ENCODE data around the gene PPARA. TPM values are rescaled to one million over a fixed set of nuclear protein-coding genes. Genes with fewer than 3 reads are reported as not detected.

PPARA gene
- total and polyA plus RNA-seq, 2 experiments from 2014 or later: 8.7 to 14.4 TPM

- Histone ChIP-seq H3K9me2 (ENCODE audit: insufficient read depth) (no peaks in the 10 kb centered on the region), H3K27me3 (replicated peaks; ENCODE audit: insufficient read depth) (0 out of 2 replicates have a peak, but pooled peaks cover 6% of the 10 kb centered on the region), H3K27ac (no peak overlapping the region), H3F3A (ENCODE audit: insufficient read depth) (no peaks in the 10 kb centered on the region), H3K9me3 (ENCODE audit: low read depth) (no peaks in the 10 kb centered on the region), H3K4me3 (no peak overlapping the region), H3K4me1 (ENCODE audit: insufficient read depth) (peaks cover 1% of the 10 kb centered on the region; the same call in 1 of the 2 replicates), H4K20me1 (ENCODE audit: insufficient read depth) (no peaks in the 10 kb centered on the region), H3K9ac (no peak overlapping the region), H2AFZ (no peak overlapping the region), H3K36me3 (ENCODE audit: low read depth) (no peaks in the 10 kb centered on the region), H3K4me2 (ENCODE audit: unreplicated experiment) (no peak overlapping the region), H3K79me2 (ENCODE audit: insufficient read depth) (peaks cover 4% of the 10 kb centered on the region; the same call in 1 of the 2 replicates)
- no peak for DNase-seq
- in situ Hi-C loops (cut with MboI): loop anchor here (25.0 kb wide), 1 partner anchor 390 kb away; the partner anchor contains the start of gene CELSR1
- TF ChIP-seq EZH2phosphoT487 (IDR thresholded peaks at IDR 0.05; ENCODE audit: insufficient read depth, low read depth) (no peak), EZH2 (IDR thresholded peaks at IDR 0.05; ENCODE audit: insufficient read depth, poor library complexity, severe bottlenecking) (no peak)
- whole genome bisulfite sequencing, 2 experiments (ENCODE audit: low coverage in 1 of 2, low lambda C conversion rate in 2 of 2, missing lambda C conversion rate in 2 of 2): 60 to 70% methylated on average over 6 to 7 of the region's 7 CpGs
These were observed 3.3 kb upstream of the PPARA start for GRCh38 chr22:46147061-46147460.

- H3K4me2 ChIP-seq (ENCODE audit: unreplicated experiment): no peak overlapping the region
- no peak overlapping the region for H3K4me3 ChIP-seq
- in situ Hi-C loops (cut with MboI): loop anchor here (25.0 kb wide), 1 partner anchor 390 kb away; the partner anchor contains the start of gene CELSR1
- no peaks in the 10 kb centered on the region for H3K9me2 ChIP-seq (ENCODE audit: insufficient read depth)
- H3K27me3 ChIP-seq (replicated peaks; ENCODE audit: insufficient read depth): 0 out of 2 replicates have a peak, but pooled peaks cover 6% of the 10 kb centered on the region
- 41 to 46% methylated on average over 19 of the region's 19 CpGs for WGBS, 2 experiments (ENCODE audit: low coverage in 1 of 2, low lambda C conversion rate in 2 of 2, missing lambda C conversion rate in 2 of 2)
- H2AFZ ChIP-seq: no peak overlapping the region
- no peaks in the 10 kb centered on the region for H4K20me1 ChIP-seq (ENCODE audit: insufficient read depth)
- no peaks in the 10 kb centered on the region for H3K36me3 ChIP-seq (ENCODE audit: low read depth)
- H3K79me2 ChIP-seq (ENCODE audit: insufficient read depth): peaks cover 9% of the 10 kb centered on the region
- TF ChIP-seq EZH2 (IDR thresholded peaks at IDR 0.05; ENCODE audit: insufficient read depth, poor library complexity, severe bottlenecking): no peak
- TF ChIP-seq EZH2phosphoT487 (IDR thresholded peaks at IDR 0.05; ENCODE audit: insufficient read depth, low read depth): no peak
- H3F3A ChIP-seq (ENCODE audit: insufficient read depth): no peaks in the 10 kb centered on the region
- no peak for DNase-seq
- H3K9me3 ChIP-seq (ENCODE audit: low read depth): no peaks in the 10 kb centered on the region
- no peak overlapping the region for H3K9ac ChIP-seq
- peaks cover 6% of the 10 kb centered on the region for H3K4me1 ChIP-seq (ENCODE audit: insufficient read depth)
- no peak overlapping the region for H3K27ac ChIP-seq
These were observed 2.7 kb upstream of the PPARA start for GRCh38 chr22:46147471-46148267.

GRCh38 chr22:46148336-46148735 is 2.0 kb upstream of the PPARA start:
- H3K79me2 ChIP-seq (ENCODE audit: insufficient read depth): peaks cover 14% of the 10 kb centered on the region
- no peak overlapping the region for H3K27ac ChIP-seq
- peaks cover 6% of the 10 kb centered on the region for H3K4me1 ChIP-seq (ENCODE audit: insufficient read depth)
- no peaks in the 10 kb centered on the region for H3K9me3 ChIP-seq (ENCODE audit: low read depth)
- in situ Hi-C loops (cut with MboI): loop anchor here (25.0 kb wide), 1 partner anchor 389 kb away; the partner anchor contains the start of gene CELSR1
- no peak overlapping the region for H3K4me2 ChIP-seq (ENCODE audit: unreplicated experiment)
- H3K9ac ChIP-seq: no peak overlapping the region
- no peaks in the 10 kb centered on the region for H3F3A ChIP-seq (ENCODE audit: insufficient read depth)
- no peak overlapping the region for H3K4me3 ChIP-seq
- H3K36me3 ChIP-seq (ENCODE audit: low read depth): no peaks in the 10 kb centered on the region
- H2AFZ ChIP-seq: no peak overlapping the region
- no peaks in the 10 kb centered on the region for H4K20me1 ChIP-seq (ENCODE audit: insufficient read depth)
- 0 out of 2 replicates have a peak, but pooled peaks cover 6% of the 10 kb centered on the region for H3K27me3 ChIP-seq (replicated peaks; ENCODE audit: insufficient read depth)
- no peaks in the 10 kb centered on the region for H3K9me2 ChIP-seq (ENCODE audit: insufficient read depth)
- DNase-seq: no peak
- WGBS, 2 experiments (ENCODE audit: low coverage in 1 of 2, low lambda C conversion rate in 2 of 2, missing lambda C conversion rate in 2 of 2): 24 to 29% methylated on average over 8 of the region's 8 CpGs
- TF ChIP-seq EZH2phosphoT487 (IDR thresholded peaks at IDR 0.05; ENCODE audit: insufficient read depth, low read depth) (no peak), EZH2 (IDR thresholded peaks at IDR 0.05; ENCODE audit: insufficient read depth, poor library complexity, severe bottlenecking) (no peak)

DNA sequence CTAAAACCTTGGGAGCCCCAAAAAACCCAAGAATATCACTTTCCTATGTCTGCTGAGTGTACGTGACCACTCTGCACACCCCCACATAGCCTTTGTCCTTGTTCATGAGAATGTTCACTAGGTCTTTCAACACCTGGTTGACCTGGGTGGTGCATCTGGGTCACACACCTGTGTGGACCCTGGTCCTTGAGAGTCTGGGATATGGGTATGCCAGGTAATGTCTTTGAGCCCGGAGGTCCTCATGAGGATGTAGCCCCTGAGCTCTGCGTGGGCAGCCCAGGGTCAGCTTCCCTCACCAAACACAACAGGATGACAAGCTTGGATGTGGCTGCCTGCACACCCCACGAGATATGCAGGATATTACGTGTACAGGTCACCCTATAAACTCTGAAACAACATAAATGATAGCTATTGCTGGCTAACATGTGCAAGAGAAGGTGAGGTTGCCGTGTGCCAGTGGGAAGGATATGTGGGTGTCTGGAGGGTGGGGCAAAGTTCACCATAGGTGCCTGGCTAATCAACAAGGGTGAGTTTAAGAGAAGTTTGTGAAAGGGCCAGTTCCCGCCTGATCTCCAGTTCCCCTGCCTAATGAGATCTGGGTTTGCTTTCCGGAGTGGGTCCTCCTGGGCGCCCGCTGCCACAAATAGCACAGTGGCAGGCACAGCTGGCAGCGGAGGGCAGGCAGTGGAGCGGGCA is 1.4 kb upstream of the PPARA start:
- Histone ChIP-seq H2AFZ (peak overlapping the region; percentile 96; the same call in 1 of the 2 replicates), H3F3A (ENCODE audit: insufficient read depth) (no peaks in the 10 kb centered on the region), H3K9ac (peak overlapping the region; percentile 76; the same call in 1 of the 2 replicates), H3K4me3 (peak overlapping the region; percentile 91; the same call in 1 of the 2 replicates), H3K4me2 (ENCODE audit: unreplicated experiment) (peak overlapping the region; percentile 83), H3K27ac (no peak overlapping the region), H3K36me3 (ENCODE audit: low read depth) (peaks cover 2% of the 10 kb centered on the region; the same call in 1 of the 2 replicates), H3K27me3 (replicated peaks; ENCODE audit: insufficient read depth) (no peaks in the 10 kb centered on the region), H3K4me1 (ENCODE audit: insufficient read depth) (peaks cover 6% of the 10 kb centered on the region), H3K9me3 (ENCODE audit: low read depth) (no peaks in the 10 kb centered on the region), H4K20me1 (ENCODE audit: insufficient read depth) (no peaks in the 10 kb centered on the region), H3K79me2 (ENCODE audit: insufficient read depth) (peaks cover 19% of the 10 kb centered on the region), H3K9me2 (ENCODE audit: insufficient read depth) (no peaks in the 10 kb centered on the region)
- WGBS, 2 experiments (ENCODE audit: low coverage in 1 of 2, low lambda C conversion rate in 2 of 2, missing lambda C conversion rate in 2 of 2): 45 to 68% methylated on average over 7 to 12 of the region's 12 CpGs
- DNase-seq: no peak
- TF ChIP-seq EZH2phosphoT487 (IDR thresholded peaks at IDR 0.05; ENCODE audit: insufficient read depth, low read depth): no peak
- in situ Hi-C loops (cut with MboI): loop anchor here (25.0 kb wide), 1 partner anchor 388 kb away; the partner anchor contains the start of gene CELSR1

Data from GM23248 (cell line).